ENCODE results near the gene MYOC.
"Not testable (repeated sequence)": the region's sequence is repeated elsewhere in the genome, so short reads cannot be mapped to it uniquely, and the experiment has no call there.

MYOC gene

DNA sequence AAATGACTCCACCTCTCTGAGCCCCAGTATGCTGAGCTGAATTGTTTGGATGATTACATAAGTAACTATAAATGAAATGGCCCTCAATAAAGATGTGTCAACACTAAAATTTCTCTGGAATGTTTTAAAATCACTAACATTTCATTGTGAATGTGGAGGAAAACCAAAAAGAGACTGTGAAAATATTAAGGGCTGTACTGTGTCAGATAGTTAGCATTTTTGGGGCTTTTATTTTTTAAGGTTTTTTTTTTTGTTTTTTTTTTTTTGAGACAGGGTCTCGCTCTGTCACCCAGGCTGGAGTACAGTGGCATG, 6.3 kb downstream of the MYOC start:
- no peak for DNase-seq

DNA sequence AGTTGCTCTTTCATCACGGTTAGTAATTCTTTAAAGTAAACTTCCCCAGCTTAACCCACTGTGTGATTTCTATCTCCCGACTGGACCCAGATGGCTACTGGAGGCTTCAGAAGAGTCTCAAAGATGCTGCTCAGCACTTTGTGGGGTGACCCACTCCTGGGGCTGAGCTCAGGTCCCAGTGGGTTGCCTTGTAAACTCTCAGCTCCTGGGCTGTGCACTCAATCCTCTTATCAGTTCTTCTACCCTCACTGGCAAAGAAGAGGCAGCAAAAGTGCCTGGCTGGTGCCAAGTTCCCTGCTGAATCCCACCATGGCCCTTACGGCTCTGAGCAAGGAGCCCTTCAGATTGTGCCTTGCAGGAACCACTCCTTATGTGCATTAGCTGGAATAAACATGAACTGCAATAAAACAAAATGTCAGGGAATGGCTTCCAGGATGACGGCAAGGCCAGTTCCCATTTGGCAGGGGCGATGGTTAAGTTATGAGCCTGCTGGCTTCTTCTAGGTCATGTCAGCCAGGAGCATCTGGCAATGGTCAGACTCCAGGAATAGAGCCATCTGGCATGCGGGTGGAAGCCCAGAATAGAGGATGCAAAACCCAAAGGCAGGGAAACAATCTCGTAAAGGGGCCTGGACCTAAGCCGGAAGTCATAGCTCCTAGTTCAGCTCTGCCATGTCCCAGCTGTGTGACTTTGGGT, 6.8 kb downstream of the MYOC start:
- no peak for DNase-seq

DNA sequence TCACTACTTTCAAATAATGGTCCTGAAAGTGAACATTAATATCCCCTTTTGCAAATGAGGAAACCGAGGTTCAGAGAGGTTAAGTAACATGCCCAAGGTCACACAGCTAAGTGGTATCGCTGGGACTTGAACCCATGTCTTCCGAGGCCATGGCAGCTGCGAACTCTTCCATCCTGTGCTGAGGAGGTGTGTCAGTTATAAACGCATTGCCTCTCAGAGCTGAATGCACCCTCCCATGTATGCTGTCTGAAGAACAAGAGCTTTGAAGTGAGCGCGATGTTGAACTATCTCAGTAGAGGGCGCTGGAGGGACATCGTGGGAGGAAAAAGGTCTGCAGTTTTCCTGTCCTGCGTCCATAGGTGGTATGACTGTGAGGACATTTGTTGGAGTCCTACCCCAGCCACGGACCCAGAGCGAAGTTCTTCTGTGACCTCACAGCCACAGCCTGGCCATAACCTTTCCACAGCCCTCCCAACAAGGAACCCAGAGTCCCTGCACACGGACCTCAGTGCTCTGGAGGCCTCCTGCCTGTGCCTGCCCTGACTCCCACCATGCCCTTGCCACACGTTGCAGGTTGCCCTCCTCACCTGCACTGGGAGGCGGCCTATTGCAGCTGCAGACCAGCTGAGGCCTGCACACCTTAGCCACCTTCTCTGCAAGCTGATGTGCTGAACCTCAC, 7.5 kb downstream of the MYOC start:
- DNase-seq, result peak; percentile 83 to 89

DNA sequence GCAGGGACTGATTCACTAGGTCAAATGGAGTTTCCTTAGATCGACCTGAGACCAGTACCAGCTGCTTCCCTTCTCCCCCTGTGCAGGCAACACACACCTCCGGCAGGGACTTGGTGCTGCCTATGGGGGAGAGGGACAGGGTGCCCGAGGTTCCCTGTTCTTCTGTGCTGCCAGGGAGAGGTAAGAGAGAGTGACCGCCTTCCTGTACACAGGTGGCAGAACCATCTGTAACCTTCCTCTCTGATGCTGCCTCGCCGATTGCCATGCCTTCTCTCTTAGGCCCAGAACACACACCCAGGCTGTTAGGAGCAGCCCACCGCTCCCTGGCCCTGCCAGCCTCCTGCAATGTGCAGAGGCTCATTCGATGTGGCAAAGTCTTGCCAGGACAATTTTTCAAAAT, 9.3 kb downstream of the MYOC start:
- DNase-seq, result no peak

DNA sequence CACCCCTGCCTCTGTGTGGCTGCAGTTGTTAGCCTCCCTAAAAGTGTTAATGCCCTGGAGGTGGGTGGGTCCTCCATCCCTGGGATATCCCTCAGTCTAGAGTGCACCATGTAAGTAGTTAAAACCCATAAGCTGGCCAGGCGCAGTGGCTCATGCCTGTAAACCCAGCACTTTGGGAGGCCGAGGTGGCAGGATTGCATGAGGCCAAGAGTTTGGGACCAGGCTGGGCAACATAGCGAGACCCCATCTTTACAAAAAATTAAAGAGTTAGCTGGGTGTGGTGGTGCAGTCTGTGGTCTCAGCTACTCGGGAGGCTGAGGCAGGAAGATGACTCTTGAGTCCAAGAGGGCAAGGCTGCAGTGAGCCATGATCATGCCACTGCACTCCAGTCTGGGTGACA, 10.3 kb downstream of the MYOC start:
- no peak for DNase-seq

DNA sequence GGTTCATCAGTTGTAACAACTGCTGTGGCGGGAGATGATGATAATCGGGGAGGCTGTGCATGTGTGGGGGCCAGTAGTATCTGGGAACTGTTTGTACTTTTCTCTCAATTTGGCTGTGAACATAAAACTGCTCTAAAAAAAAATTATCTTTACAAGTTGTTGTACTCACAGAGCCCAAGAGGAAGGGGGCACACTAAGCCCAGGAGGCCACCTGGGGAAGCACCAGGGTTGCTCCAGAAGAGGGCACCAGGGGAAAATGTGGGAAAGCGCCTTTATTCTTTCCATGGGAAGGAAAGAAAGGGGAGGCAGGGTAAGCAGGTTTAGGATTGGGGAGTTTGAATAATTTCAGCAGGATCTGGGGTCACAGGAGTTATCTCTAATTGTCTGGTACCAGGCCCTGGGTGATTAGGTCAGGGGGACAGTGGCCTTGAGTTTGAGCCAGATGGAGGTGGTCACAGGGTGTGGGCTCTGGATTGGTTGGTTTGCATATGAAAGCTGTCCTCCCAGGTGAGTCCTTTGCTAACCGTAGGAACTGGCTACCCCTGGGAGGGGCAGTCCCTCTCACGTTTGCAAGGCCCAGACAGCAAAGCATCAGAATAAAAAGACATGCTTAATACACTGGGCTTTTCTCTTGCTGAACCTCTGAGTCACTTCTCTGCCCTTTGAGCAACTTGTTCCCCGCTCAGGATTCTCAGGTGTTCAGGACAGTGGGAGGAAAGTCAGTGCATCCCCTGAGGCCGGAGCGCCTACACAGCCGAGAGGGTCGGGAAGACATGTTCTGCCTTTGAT, 11.2 kb downstream of the MYOC start:
- no peak for DNase-seq

DNA sequence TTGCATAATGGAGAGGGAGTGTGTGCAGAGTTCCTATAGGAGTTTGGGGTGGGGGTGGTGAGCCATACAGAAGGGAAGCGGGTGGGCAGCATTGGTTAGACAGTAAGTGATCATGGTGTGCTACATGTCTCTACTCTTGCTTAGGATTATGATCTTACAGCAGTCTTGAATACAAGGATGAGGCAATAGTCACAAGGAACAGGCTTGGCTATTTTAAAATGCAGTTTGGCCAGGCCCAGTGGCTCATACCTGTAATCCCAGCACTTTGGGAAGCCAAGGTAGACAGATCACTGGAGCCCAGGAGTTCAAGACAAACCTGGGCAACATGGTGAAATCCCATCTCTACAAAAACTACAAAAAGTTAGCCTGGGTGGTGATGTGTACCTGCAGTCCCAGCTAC, 12.3 kb downstream of the MYOC start:
- no peak for DNase-seq

DNA sequence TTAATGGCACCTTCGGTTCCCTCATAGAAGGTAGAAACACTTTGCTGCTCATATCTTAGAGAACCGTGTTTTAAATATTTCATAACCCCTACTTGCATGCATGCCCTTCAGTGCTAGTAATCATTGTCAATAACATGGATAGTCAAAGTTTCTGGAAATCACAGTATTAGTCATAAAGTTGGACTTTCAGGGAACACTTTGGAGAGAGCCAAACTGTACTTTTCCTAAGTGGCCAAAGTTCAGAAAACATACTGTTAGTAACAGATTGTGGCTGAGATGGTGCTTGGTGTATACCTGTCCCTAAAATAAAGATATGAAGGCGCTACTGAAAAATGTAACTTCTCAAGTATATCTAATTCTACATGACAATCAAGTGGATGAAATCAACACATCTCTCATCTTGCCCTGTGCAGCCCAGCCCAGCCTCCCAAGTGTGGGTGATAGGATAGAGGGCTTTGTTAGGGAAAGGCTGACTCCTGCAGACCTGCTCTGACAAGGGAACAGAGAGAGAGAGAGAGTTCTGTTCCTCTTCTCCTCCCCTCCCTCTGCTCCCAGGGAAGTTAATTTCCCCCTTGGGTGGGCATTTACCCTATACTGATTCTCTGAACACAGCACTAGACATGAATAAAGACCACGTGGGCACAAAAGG, 14.4 kb downstream of the MYOC start:
- no peak for DNase-seq

DNA sequence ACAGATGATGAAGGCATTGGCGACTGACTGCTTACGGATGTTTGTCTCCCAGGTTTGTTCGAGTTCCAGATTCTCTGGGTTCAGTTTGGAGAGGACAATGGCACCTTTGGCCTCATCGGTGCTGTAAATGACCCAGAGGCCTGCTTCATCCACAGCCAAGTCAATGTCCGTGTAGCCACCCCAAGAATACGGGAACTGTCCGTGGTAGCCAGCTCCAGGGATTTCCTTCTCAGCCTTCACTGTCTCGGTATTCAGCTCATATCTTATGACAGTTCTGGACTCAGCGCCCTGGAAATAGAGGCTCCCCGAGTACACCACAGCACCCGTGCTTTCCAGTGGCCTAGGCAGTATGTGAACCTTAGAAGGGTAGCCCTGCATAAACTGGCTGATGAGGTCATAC, 16.3 kb downstream of the MYOC start:
- DNase-seq, result no peak

DNA sequence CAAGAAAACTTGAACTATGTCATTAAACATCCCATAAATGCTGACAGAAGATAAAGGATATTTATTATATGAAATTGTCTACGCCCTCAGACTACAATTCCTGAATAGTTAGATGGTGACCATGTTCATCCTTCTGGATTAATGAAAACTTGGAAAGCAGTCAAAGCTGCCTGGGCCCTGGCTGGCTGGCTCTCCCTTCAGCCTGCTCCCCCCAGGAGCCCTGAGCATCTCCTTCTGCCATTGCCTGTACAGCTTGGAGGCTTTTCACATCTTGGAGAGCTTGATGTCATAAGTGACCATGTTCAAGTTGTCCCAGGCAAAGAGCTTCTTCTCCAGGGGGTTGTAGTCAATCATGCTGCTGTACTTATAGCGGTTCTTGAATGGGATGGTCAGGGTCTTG, 16.8 kb downstream of the MYOC start:
- no peak for DNase-seq

DNA sequence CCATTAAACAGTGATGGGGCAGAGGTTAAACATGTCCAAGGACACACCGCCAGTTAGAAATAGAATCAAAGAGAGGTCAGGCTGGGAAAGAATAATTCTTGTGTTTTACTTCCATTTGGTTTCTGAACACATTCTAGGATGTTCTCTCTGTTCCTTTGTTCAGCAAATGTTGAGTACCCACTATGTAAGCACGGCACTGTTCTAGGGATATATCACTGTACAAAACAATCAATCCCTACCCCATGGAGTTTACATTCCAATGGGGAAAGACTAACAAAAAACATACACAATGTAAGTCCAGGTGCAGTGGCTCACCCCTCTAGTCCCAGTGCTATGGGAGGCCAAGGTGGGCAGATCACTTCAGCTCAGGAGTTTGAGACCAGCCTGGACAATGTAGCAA, 24.3 kb downstream of the MYOC start:
- no peak for DNase-seq

DNA sequence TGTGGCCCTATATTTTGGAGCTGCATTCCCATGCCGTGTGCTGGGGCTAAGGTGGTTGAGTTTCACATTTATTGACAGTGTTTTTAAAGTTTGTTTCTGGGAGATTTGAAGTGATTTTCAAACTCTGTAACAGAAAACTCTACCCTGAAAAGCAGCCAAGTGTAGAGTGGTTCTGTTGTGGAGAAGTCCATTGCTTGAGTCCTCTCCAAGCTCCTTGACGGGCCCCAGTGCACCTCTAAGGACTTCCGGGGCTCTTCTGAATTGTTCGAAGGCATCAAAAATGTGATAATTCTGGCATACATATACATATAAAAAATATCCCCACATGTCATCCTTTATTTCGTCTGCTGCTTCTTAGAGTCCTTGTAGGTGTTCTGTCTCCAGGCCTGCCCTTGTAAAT, 25.5 kb downstream of the MYOC start:
- no peak for DNase-seq

DNA sequence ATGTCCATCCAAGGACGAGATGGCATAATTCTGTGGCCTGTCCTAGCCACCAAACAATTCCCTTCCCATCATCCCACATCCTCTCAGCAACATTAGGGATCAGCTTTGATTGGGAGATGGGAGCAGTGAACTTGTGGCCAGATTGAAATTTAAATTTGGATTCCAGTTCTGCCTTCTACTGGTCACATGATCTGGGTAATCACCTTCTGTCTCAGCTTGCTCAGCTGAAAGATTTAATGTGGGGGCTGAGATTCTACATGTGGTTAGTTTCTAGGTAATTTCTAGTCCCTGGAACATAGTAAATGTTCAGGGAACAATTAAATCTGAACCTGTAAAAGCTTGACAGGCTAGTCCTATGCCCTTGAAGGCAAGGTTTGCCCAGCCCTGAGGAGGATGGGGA, 27.3 kb downstream of the MYOC start:
- no peak for DNase-seq

DNA sequence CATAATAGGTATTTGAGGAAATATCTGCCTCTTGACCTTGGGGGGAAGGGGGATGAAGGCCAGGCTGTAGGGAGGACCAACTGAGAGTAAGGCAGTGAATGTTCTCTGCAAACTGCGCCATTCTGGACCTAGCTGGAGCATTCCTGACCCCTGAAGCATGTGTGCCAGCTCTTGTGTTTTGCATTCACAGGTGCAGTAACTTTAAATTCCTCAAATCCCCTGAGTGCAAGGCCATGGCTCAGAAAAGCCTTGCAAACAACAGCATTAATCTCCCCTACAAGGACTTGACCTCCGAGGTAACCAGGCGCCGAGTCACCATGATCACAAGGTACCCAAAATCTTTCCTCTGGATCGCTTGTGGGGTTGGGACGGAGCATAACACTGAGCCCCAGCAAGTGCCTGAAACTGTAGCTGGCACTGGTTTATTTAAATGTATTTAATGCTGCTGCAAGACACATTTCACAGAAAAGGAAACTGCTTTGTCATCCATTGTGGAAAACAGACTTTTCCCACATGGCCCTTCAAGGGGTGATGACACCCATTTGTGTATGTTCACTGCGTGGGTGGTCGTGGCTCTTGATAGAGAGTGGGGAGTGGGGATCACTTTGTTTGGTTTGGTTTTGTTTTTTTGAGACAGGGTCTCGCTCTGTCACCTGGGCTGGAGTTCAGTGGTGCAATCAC, 28.7 kb downstream of the MYOC start:
- DNase-seq, result no peak

DNA sequence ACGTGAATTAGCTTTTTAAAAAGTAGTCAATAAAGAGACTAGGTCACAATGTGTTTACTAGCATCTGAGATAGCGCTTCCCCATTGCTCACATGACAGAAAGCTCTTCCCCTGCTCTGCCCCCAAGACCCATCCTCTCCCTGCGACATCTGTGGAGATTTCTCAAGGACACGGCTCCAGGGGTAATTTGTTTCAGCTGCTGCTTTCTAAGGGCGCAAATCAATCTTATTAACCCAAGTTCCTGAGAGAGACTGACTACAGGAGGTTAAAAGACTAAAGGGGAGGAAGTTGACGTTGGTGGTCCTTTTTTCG, 30.4 kb downstream of the MYOC start, which contains the start of gene MYOCOS:
TSS of gene MYOCOS (plus strand) at position 92 of the 311 bp plus-strand sequence. CDS start 1,641 bp downstream, outside the sequence.
- no peak for DNase-seq

DNA sequence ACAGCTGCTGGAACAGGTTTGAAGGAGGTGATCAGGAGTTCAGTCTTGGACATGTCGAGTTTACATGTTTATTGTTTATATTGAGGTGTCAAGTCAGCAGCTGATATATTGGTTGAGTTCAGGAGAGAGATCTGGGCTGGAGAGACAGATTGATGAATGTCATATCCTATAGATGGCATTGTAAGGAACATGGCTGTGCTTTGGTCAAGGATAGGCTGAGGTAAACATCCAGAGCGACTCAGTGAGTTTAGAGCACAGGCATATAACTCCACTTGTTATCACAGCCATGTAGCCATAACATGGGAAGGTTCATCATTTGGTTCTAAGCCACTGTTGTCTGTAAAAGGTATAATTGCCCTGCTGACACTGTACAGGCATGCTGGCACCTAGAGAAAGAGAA, 35.9 kb downstream of the MYOC start:
- no peak for DNase-seq

DNA sequence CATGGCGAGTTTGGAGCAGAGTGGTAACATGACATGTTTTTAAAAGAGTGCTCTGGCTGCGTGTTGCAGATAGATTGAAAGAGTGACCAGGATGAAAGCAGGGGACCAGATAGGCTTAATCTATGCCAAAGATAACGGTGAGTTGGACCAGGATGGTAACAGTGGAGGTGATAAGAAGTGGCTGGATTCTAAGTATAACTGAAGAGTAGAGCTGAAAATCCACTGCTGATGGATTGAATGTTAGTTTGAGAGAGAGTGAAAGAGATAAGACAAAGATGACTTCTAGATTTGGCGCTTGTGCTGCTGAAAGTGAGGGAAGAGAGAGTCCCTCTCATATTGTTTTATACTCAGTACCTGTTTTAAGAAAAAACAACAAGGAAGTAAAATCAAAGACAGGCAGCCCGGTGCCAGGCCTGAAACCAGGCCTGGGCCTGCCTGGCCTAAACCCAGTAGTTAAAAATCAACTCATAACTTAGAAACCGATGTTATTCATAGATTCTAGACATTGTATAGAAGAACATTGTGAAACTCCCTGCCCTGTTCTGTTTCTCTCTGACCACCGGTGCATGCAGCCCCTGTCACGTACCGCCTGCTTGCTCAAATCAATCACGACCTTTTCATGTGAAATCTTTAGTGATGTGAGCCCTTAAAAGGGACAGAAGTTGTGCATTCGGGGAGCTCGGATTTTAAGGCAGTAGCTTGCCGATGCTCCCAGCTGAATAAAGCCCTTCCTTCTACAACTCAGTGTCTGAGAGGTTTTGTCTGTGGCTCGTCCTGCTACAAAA, 37.2 kb downstream of the MYOC start:
- DNase-seq, result not testable (repeated sequence)

DNA sequence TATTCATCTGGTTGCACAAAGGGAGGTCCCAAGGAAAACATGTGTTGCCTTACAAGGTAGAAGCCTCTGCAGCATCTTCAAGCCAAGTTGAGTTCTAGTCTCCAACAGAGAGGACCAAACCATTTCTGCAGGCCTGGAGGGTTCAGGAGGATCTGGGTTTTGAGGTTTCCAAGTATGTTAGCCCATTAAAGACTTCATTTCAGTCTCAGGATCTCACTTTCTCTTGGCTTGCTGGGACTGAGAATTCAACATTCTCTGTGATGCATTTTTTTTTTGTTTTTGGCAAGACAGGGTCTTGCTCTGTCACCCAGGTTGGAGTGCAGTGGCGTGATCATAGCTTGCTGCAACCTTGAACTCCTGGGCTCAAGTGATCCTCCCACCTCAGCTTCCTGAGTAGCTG, 39.2 kb downstream of the MYOC start:
- no peak for DNase-seq

DNA sequence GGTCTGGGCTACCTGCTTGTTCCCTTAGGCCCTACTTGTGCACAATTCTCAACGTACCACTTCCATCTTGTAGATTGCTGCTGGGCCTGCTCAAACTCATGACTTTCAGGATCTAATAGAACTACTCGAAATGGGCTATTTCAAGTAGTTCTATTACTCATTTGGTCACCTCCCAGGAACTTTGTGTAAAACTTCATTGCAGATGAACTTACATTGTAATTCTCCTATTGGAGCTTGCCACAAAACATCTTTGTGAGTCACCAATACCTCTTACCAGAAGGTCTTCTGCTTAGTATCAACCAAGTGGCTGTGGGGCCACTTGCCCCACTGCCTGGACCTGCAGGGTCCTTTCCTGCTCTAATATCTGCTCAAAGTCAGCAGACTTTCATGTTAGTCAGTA, 41.2 kb downstream of the MYOC start:
- DNase-seq, result no peak

DNA sequence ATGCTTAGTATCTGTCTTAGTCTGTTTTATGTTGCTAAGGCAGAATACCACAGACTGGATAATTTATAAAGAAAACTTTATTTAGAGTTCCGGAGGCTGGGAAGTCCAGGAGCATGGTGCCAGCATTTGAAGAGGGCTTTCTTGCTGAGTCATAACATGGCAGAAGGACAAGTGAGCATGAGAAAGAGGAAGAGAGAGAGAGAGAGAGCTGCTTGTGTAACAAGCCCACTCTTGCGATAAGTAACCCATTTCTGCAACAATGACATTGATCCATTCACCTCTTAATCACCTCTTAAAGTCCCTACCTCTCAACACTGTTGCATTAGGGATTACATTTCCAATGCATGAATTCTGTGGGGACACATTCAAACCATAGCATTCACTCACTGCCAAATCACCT, 42.1 kb downstream of the MYOC start:
- DNase-seq, result no peak

DNA sequence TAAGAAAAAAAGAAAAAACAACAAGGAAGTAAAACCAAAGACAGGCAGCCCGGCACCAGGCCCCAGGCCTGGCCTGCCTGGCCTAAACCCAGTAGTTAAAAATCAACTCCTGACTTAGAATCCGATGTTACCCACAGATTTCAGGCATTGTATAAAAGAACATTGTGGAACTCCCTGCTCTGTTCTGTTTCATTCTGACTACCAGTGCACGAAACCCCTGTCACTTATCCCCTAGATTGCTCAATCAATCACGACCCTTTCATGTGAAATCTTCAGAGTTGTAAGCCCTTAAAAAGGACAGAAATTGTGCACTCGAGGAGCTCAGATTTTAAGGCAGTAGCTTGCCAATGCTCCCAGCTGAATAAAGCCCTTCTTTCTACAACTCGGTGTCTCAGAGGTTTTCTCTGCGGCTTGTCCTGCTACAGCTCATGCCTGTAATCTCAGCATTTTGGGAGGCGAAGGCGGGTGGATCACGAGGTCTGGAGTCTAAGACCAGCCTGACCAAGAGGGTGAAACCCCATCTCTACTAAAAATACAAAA, 46.0 kb downstream of the MYOC start:
- no peak for DNase-seq

DNA sequence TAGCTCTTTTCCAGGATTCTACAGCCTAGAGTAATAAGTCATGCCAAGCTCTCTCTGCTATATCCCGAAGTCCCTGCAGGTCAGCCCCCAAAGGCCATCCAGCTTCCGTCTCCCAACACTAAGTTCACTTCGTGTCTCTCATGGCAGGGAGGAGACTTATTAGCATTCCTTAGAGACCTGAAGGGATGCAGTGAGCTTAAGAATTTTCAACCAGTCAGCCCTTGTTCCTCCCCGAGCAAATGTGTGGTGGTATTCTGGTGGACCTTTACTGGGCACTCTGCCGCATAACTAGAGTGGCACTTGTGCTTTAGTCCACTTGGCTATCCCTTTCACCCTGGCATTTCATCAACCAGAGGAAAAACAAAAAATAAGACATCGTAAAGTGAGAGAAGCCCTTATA, 49.4 kb downstream of the MYOC start:
- DNase-seq, result not testable (repeated sequence)
